Fibroblast of villous mesenchyme (primary cell): Measurements from ENCODE around the gene CLCNKB. TPM values are rescaled to one million over a fixed set of nuclear protein-coding genes. Genes with fewer than 3 reads are reported as not detected.

Experiments used
- DNase-seq: peaks from one replicate; pipeline ENCODE4 v3.0.0-alpha.2; 2010; ENCODE audit warnings: low read depth
- H3K4me3 ChIP-seq: 2 replicates; pipeline ENCODE4 v1.5.1; 2011; ENCODE audit warnings: low read depth, mild to moderate bottlenecking, low read length
- total RNA-seq: library from RNA; depleted of rRNA; stranded (reverse); fragments of >200 nt; gene quantifications from 2 replicates; pipeline ENCODE4 v1.2.3, GENCODE V29; 2012
- TF ChIP-seq, protein P1 (sequence below): IDR thresholded peaks from 2 replicates; pipeline ENCODE4 v1.5.1; 2012; ENCODE audit warnings: low read depth, mild to moderate bottlenecking, low read length; ENCODE audit not compliant: insufficient read depth

Gene CLCNKB
- total RNA-seq, 1 donor = 0.43 TPM

DNA sequence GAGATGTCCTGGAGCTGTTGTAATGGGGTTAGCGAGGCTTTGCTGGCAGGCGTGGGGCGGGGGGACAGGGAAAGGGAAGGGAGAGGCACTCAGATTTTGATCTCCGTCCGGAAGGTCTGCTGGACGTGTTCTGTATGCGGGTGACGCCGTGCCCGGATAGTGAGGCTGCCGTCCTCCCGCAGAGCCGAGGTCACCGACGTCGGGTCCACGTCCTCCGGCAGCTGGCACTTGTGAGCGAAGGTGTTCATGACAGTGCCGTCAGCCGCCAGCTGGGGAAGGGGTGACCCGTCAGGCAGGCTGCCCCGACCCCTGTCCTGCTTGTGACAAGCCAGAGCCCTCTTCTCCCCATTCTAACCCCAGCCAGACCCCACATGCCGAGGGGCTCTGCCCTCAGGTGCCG lies 28.1 kb upstream of the CLCNKB start:
- TF ChIP-seq, protein P1, sequence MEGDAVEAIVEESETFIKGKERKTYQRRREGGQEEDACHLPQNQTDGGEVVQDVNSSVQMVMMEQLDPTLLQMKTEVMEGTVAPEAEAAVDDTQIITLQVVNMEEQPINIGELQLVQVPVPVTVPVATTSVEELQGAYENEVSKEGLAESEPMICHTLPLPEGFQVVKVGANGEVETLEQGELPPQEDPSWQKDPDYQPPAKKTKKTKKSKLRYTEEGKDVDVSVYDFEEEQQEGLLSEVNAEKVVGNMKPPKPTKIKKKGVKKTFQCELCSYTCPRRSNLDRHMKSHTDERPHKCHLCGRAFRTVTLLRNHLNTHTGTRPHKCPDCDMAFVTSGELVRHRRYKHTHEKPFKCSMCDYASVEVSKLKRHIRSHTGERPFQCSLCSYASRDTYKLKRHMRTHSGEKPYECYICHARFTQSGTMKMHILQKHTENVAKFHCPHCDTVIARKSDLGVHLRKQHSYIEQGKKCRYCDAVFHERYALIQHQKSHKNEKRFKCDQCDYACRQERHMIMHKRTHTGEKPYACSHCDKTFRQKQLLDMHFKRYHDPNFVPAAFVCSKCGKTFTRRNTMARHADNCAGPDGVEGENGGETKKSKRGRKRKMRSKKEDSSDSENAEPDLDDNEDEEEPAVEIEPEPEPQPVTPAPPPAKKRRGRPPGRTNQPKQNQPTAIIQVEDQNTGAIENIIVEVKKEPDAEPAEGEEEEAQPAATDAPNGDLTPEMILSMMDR = no peak
- no peak overlapping the region for H3K4me3 ChIP-seq
- no peak for DNase-seq

DNA sequence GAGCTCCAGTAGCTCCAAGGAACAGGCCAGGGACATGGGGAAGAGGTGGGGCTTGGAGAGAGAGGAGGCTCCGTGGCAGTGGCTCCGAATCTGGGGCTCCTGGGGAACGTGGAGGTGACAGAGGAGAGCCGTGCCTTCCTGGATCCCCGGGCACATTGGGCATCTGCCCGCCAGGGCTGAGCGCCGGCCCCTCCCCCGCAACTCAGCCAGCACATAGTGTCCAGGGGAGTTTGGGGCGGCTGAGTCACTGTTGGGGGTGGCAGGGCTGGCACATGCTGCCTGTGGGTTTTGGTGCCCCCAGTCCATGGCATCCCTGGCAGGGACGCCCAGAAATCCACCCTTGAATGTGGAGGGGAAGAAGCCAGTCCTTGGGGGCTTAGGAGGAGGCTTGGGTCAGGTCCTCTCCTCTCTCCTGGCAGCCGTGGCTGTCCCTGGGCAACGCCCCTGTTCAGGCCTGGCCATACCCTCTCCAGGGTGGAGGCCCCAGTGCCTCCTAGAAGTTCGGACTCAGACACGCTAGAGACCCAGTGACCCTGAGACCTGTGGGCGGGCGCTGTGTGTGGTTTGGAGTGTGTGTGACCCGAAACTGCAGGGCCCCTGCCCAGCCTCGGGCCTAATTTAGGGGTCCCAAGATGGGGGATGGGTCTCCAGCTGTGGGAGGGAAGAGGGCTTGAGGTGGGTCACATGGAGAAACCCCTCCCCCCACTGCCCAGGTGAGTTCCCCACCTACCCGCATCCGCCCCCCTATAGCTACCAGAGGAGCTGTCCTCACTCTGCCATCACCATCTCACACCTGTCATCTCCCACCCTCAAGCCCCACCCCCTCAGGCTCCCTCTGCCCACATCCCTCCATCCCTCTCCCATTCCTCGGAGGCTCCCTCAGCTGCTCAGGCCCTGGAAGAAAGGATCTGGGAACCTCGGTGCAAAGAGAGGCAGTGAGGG lies 27.4 kb upstream of the CLCNKB start:
- TF ChIP-seq, protein P1 = no peak
- DNase-seq = no peak
- H3K4me3 ChIP-seq = no peak overlapping the region

DNA sequence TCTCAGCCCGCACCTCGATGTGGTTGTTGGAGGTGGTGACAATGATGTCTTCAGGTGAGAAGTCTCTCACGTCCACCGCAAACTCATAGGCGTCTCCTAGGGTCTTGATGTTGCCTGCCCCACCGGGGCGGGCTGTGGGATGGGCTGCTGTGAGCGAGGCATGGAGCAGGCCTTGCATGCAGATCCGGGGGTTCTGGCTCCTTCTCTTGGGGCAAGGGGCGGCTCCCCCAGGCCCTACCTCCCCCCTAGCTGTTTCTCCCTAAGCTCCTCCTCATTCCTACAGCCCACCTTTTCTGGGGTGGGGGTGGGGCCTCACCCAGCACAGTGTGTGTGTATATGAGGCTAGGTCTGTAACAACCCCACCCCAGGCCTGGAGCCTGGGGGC lies 26.5 kb upstream of the CLCNKB start:
- TF ChIP-seq, protein P1 = no peak
- H3K4me3 ChIP-seq = no peak overlapping the region
- DNase-seq = no peak

DNA sequence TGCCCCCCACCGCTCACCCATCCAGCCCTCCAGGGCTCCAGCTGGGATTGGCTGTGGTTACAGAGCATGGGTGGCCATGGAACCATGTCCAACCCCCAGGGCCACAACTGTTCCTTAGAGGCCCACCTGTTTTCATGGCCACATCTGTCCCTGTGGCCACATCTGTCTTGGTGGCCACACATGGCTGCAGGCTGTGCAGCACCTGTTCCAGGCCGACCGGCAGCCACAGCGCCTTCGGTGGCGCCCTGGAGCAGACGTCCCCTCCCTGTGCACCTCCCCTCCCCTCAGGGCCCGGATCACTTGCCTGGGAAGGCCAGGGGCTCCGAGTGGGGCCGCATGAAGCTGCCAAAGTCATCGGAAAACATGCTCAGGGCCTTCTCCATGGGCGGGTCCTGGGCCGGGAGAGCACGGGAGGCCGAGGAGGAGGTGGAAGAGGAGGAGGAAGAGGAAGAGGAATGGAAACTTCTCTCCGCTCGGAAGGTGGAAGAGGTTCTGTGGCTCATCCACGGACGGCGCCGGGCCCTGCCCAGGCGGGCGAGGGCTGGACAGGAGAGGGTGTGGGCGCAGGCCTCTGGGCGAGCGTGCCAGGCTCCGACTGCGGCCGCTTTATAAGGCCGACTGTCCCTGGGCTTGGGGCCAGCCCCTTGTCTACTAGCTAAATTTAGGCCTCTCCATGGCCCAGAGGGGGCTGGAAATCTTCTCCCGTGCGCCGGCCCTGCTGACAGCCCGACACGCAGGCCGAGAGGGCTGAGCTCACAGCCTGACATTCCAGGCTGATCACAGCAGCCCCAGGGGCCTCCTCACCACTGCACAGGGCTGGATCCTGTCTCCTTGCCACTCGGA lies 25.9 kb upstream of the CLCNKB start, which contains the start of gene HSPB7:
Gene HSPB7 (minus strand): TSS at position 583 of the 843 bp plus-strand sequence. CDS start 80 bp downstream, at position 503.
- TF ChIP-seq, protein P1 = no peak
- no peak within 1 kb of the TSS for H3K4me3 ChIP-seq

DNA sequence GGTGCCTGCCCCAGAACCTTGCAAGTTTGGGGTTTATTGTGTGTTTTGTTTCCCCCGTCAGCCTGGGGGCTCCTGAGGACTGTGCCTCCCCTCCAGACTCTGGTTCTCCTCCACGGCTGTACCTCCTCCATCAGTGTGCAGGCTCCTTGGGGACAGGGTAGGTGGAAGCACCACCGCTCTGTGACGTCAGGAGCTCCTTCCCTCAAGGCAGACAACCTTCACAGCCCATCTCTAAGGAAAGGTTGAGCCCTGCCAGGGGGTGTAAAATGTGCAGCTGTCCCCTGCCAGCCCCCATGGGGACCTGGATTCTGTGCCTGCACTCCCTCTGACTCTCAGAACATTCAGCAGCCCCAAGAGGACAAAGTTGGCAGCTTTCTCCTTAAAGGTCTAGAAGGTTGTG lies 25.3 kb upstream of the CLCNKB start:
- H3K4me3 ChIP-seq = no peak overlapping the region
- DNase-seq = peak; percentile 16
- TF ChIP-seq, protein P1 = no peak

More for the DNA sequence above, 25.9 kb upstream of the CLCNKB start, which contains the start of gene HSPB7:
- peak; percentile 84 for DNase-seq

DNA sequence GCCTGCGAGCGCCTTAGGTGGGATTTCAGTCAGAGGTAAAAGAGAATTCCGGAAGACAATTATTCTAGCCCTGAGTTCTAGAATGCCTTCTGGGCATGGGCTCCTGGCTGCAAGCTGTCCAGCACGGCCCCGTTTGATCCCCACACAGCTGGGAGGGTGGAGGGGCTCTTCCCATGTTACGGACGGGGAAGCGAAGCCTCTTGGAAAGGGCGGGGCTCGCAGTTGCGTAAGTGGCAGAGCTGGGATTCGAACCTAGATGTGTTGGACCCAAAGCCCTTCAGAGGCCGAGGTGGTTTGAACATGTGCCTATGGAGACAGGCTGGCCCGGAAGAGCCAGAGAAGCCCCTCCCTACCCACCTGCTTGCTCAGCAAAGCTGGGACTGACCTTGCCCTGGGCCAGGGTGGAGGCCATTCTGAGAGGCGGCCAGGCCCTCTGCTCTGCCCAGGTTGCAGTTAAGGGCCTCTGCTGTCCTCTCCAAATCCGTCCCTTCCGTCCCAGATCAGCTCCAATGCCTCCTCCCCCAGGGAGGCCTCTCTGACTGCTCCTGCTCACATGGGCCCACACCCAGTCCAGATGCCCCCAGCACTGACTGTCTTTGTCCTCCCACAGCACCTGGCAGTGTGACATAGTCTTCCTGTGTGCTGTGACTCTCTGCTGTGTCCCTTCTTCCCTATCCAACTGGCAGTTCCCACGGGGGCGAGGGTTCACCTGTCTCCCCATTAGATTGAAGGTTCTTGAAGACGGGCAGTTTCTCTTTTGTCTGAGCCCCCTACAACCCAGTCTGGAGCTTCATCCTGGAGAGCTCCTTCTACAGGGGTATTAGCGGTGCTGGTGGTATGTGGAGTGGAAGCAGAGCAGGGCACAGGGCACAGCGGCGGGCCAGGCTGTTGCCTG lies 24.6 kb upstream of the CLCNKB start:
- DNase-seq = no peak
- TF ChIP-seq, protein P1 = no peak
- H3K4me3 ChIP-seq = no peak overlapping the region
